GM18909 (cell line): ENCODE results near the gene CMTM5.
"Not testable (repeated sequence)": the region's sequence is repeated elsewhere in the genome, so short reads cannot be mapped to it uniquely, and the experiment has no call there.

Source experiments
- ATAC-seq: cut with Tn5 transposase; IDR thresholded peaks from one replicate; pipeline ENCODE4 v1.9.1; 2021; ENCODE audit warnings: mild to moderate bottlenecking; ENCODE audit not compliant: unreplicated experiment, poor library complexity

The CMTM5 gene

GRCh38 chr14:23377573-23378563, 1.0 kb downstream of the CMTM5 start:
- ATAC-seq = no peak

- ATAC-seq = no peak
Measured at GRCh38 chr14:23378612-23379220, 1.9 kb downstream of the CMTM5 start.

GRCh38 chr14:23379366-23380196, 2.7 kb downstream of the CMTM5 start:
- no peak for ATAC-seq

GRCh38 chr14:23380197-23380914, 3.5 kb downstream of the CMTM5 start:
- no peak for ATAC-seq

- ATAC-seq = no peak
Measured at GRCh38 chr14:23380976-23381375, 4.1 kb downstream of the CMTM5 start.

- ATAC-seq = no peak
Measured at GRCh38 chr14:23381871-23382270, 5.0 kb downstream of the CMTM5 start.

GRCh38 chr14:23382276-23382675, 5.4 kb downstream of the CMTM5 start:
- no peak for ATAC-seq

GRCh38 chr14:23382731-23383440, 6.0 kb downstream of the CMTM5 start:
- ATAC-seq = no peak

GRCh38 chr14:23384364-23385080, 7.7 kb downstream of the CMTM5 start:
- no peak for ATAC-seq

GRCh38 chr14:23385244-23385641, 8.4 kb downstream of the CMTM5 start:
- no peak for ATAC-seq

- no peak for ATAC-seq
Measured at GRCh38 chr14:23385642-23386265, 8.9 kb downstream of the CMTM5 start.

- ATAC-seq = not testable (repeated sequence)
Measured at GRCh38 chr14:23386266-23386657, 9.4 kb downstream of the CMTM5 start.

- no peak for ATAC-seq
Measured at GRCh38 chr14:23386999-23387398, 10.2 kb downstream of the CMTM5 start.

GRCh38 chr14:23387916-23388882, 11.4 kb downstream of the CMTM5 start:
- no peak for ATAC-seq

- ATAC-seq = no peak
Measured at GRCh38 chr14:23388996-23389395, 12.2 kb downstream of the CMTM5 start.

- ATAC-seq = no peak
Measured at GRCh38 chr14:23389396-23389795, 12.6 kb downstream of the CMTM5 start.

- ATAC-seq = not testable (repeated sequence)
Measured at GRCh38 chr14:23389871-23390270, 13.0 kb downstream of the CMTM5 start.
